Heart left ventricle (tissue), 16 donors: ENCODE measurements around the gene LMAN1L. TPM values are rescaled to one million over a fixed set of nuclear protein-coding genes. Genes with fewer than 3 reads are reported as not detected.

Experiments used
- ATAC-seq, 4 donors: fragments of 200-7000 bp; cut with Tn5 transposase; one replicate each; pipeline ENCODE4 v1.9.1; 2020 to 2022; ENCODE audit warnings: moderate library complexity in 4 of 4, mild to moderate bottlenecking in 3 of 4, moderate number of reproducible peaks in 1 of 4
- DNase-seq, 5 donors: peaks; one replicate each; pipeline ENCODE4 v3.0.0-alpha.2; 2020
- H3K27ac ChIP-seq, 12 donors: fragments of 200-600 bp; sonication (generic) in 4 of 12; one replicate each; pipeline versions ENCODE4 v1.5.0 to v1.8.0; 2016 to 2022; ENCODE audit warnings: mild to moderate bottlenecking in 2 of 12
- H3K27me3 ChIP-seq, 9 donors: fragments of 200-600 bp; sonication (generic) in 2 of 9; one replicate each; pipeline versions ENCODE4 v1.5.1 to v1.8.0; 2016 to 2022; ENCODE audit warnings: mild to moderate bottlenecking in 3 of 9
- H3K36me3 ChIP-seq, 9 donors: fragments of 200-600 bp; sonication (generic) in 2 of 9; one replicate each; pipeline versions ENCODE4 v1.5.0 to v1.8.0; 2018 to 2022; ENCODE audit warnings: mild to moderate bottlenecking in 2 of 9
- H3K4me1 ChIP-seq, 12 donors: fragments of 200-600 bp; sonication (generic) in 4 of 12; one replicate each; pipeline versions ENCODE4 v1.5.0 to v1.8.0; 2016 to 2022; ENCODE audit warnings: mild to moderate bottlenecking in 3 of 12
- H3K4me3 ChIP-seq, 12 donors: fragments of 200-600 bp; sonication (generic) in 4 of 12; one replicate each; pipeline versions ENCODE4 v1.5.0 to v1.8.0; 2017 to 2022; ENCODE audit warnings: mild to moderate bottlenecking in 9 of 12, moderate library complexity in 4 of 12
- H3K9me3 ChIP-seq, 12 donors: fragments of 200-600 bp; sonication (generic) in 4 of 12; one replicate each; pipeline versions ENCODE4 v1.5.0 to v1.8.0; 2016 to 2022; ENCODE audit warnings: mild to moderate bottlenecking in 1 of 12
- CTCF ChIP-seq, 12 donors: fragments of 200-600 bp; sonication (generic) in 4 of 12; IDR thresholded peaks; one replicate each; pipeline versions ENCODE4 v1.5.0 to v1.8.0; 2018 to 2022; ENCODE audit warnings: antibody characterized with exemption in 12 of 12, mild to moderate bottlenecking in 5 of 12
- POLR2A ChIP-seq, 2 donors: fragments of 450-650 bp; IDR thresholded peaks; one replicate each; pipeline ENCODE4 v1.6.1; 2017; ENCODE audit warnings: antibody characterized with exemption in 2 of 2, mild to moderate bottlenecking in 2 of 2, moderate library complexity in 2 of 2
- WGBS, 4 donors: extraction: QIAGEN DNeasy Blood & Tissue Kit in 2 of 4; methylation state at CpG; one replicate each; pipeline versions ENCODE4 v1.1.5 to v1.1.7; 2013 to 2018; 5-methylcytosine and 5-hydroxymethylcytosine counted together
- intact Hi-C, 10 donors: fragments of 100-400 bp; cut with DNase I; formaldehyde crosslinking; loops; one replicate each; pipeline versions ENCODE4 v1.11.1 to v1.14.2; 2022
- polyA plus RNA-seq, 2 donors: library from polyadenylated mRNA; stranded (reverse); fragments of 200-250 nt; gene quantifications; one replicate each; pipeline ENCODE4 v1.2.3, GENCODE V29; 2013
- total RNA-seq, 9 donors: library from RNA; depleted of rRNA in 2 of 9; stranded (reverse); fragments of >200 nt in 2 of 9; fragmentation: NEBNext Ultra II Directional in 3 of 9; extraction: Animal tissue kit (Norgen Biotek cat#: 25700) in 3 of 9; gene quantifications; one replicate each; pipeline versions ENCODE4 v1.1.0 to v1.2.4, GENCODE V29; 2016 to 2023
- donor health status: ischemic (EF 13 %, LVEDD 7.1; RV severe dilation, severe dysfunction).
- donor health status: healthy with polysubstance abuse.
- donor health status: DM: no; HTN: yes; CAD: no.
- donor health status: DM: no; HTN: no; CAD: no.
- donor health status: ischemic (EF 25% LVEDD 6.9; RV normal size, moderate dysfunction).
- donor health status: ischemic (EF 25% LVEDD 5.7; RV mildly dilated, moderate dysfunction).
- donor health status: healthy.
- donor health status: DM: yes; HTN: yes; CAD: no.
- donor health status: ischemic (EF 35%, LVEDD 5.7; RV mildly dilated, moderate dysfunction).
- donor health status: nonischemic (EF 11% LVEDD 7.7; RV severe dilation, severe dysfunction).
- donor health status: DM: yes; HTN: yes; CAD: no.
- donor health status: PGD.
- donor health status: ischemic (EF 29% LVEDD 5.4; RV normal size, mild dysfunction).
- donor health status: nonischemic (EF 23%, LVEDD 6.1; RV moderate dilation, normal function).

The LMAN1L gene
- total and polyA plus RNA-seq, 11 donors: 0.19 to 16.3 (median 6.8) TPM; not detected in 1

DNA sequence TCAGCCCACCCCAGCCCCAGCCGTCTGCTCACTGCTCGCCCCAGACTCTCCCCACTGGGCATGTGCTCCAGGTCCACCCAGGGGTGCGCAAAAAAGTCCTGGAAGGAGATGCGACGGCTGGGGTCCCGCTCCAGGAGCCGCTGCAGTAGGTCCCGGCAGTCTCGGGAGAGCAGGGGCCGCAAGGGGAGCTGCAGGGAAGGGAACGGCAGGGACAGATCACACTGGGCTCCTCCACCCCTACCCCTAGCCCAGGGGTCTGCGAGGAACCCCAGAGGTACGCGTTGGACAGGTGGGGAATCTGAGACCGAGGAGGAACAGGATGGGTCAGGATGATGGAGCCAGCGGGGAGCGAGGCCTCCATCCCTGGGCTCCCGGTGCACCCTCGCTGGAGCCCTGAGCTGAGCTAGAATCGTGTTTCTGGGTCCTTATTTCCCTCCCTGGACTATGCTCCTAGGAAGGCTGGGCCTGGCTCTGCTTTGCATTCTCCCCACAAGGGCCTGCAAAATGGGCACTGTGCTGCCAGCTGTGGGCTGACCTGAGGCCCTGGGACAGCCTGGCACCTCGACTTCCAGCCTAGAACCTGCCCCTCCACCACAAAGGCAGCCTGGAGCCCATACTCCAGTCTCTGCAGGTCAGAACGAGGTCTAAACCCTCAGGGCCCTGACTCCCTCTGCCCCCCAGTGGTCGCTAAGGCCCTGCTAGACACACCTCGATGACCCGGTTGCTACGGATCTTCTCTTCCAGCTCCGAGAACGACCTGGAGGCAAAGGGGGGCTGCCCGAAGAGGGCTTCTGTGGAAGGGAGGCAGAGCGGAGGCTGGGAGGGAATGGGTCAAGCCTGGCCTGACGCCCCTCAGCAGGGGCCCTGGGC is 27.1 kb downstream of the LMAN1L start:
- WGBS, 4 donors: 85 to 88% (median 87%) methylated on average over 29 to 31 of the region's 31 CpGs
- Histone ChIP-seq H3K4me1 (peaks cover 0 to 30% (median 20%) of the 10 kb centered on the region in 12 donors), H3K27me3 (no peaks in the 10 kb centered on the region), H3K4me3 (no peak overlapping the region), H3K9me3 (no peaks in the 10 kb centered on the region), H3K27ac (no peak overlapping the region), H3K36me3 (peaks cover 0 to 48% (median 20%) of the 10 kb centered on the region in 9 donors)
- ATAC-seq (no peak), DNase-seq (no peak)
- TF ChIP-seq POLR2A (IDR thresholded peaks at IDR 0.05) (no peak), CTCF (IDR thresholded peaks at IDR 0.05) (no peak)
- intact Hi-C loops: loop anchor here in 7 of 10 donors (5.0 to 10.0 kb wide), 9 partner anchors 37 to 222 kb away; partner anchors contain the start of genes CSK (in 2 of the 7), FAM219B (in 2 of the 7), CLK3 (in 1 of the 7) and MPI (in 1 of the 7)

DNA sequence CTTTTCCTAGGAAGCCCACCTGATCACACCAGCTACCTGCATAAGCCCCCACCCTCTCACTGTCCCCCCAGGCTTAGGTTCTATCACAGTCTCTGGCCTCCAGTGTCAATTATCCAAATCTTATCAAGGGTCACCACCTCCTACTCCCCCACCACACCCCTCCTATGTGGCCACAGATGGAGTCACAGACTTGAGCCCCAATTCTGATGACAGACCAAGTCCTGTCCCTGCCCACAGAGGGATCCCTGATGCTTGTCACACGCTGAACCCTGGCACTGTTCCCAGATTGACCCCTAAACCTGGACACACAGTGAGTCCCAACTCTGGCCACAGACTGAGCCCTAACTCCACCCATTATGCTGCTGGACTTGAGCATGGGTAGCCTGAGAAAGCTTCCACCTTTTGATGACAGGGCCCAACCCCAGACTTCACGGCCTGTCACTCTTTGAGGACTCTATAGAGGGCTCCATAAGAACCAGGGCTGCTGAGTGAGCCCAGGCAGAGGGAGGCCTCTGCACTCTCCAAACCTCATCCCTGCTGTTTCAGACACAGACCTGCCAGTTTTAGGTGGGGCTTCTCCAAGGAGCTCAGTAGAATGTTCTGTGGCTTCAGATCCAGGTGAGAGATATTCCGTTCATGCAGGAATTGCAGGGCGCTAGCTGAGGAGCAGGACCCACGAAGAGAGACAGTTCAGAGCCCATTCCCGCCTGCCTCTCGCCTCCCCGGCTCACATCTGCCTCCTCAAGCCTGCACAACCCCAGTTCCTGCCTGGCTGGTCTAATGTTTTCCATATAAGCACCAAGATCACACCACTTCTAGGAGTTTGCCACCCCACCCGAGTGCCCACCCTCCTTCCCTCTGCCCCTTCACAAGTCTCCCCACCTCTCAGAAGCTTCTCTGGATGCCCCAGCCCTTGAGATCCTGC is 28.5 kb downstream of the LMAN1L start:
- Histone ChIP-seq H3K27me3 (no peaks in the 10 kb centered on the region), H3K4me3 (no peak overlapping the region), H3K27ac (no peak overlapping the region), H3K36me3 (peaks cover 0 to 57% (median 32%) of the 10 kb centered on the region in 9 donors), H3K9me3 (no peaks in the 10 kb centered on the region), H3K4me1 (peaks cover 0 to 38% (median 20%) of the 10 kb centered on the region in 12 donors)
- intact Hi-C loops: loop anchor here in 6 of 10 donors (5.0 to 10.0 kb wide), 6 partner anchors 54 to 224 kb away; partner anchors contain the start of genes FAM219B (in 2 of the 6), CLK3 (in 1 of the 6) and MPI (in 1 of the 6)
- 88 to 94% (median 91%) methylated on average over 8 to 9 of the region's 9 CpGs for WGBS, 4 donors
- ATAC-seq: no peak
- no peak for TF ChIP-seq POLR2A (IDR thresholded peaks at IDR 0.05)
- no peak for TF ChIP-seq CTCF (IDR thresholded peaks at IDR 0.05)
- no peak for DNase-seq

- H3K9me3 ChIP-seq: no peaks in the 10 kb centered on the region
- peaks cover 0 to 52% (median 34%) of the 10 kb centered on the region in 9 donors for H3K36me3 ChIP-seq
- no peak for ATAC-seq
- peak overlapping the region in 11 of 12 donors; percentile 74 to 99 (median 94) for H3K4me3 ChIP-seq
- intact Hi-C loops: loop anchor here in 7 of 10 donors (2.0 to 10.0 kb wide), 8 partner anchors 53 to 225 kb away; partner anchors contain the start of genes FAM219B (in 2 of the 7), CLK3 (in 1 of the 7) and MPI (in 1 of the 7)
- DNase-seq: no peak
- no peaks in the 10 kb centered on the region for H3K27me3 ChIP-seq
- no peak for TF ChIP-seq POLR2A (IDR thresholded peaks at IDR 0.05)
- TF ChIP-seq CTCF (IDR thresholded peaks at IDR 0.05): no peak
- WGBS, 4 donors: 83 to 91% (median 89%) methylated on average over 14 of the region's 14 CpGs
- peak overlapping the region in 6 of 12 donors; percentile 87 to 93 (median 92) for H3K27ac ChIP-seq
- H3K4me1 ChIP-seq: peaks cover 0 to 38% (median 20%) of the 10 kb centered on the region in 12 donors
Observed at GRCh38 chr15:74841891-74842373, 29.3 kb downstream of the LMAN1L start.
